Fibroblast of the aortic adventitia (primary cell): ENCODE measurements around the gene FOXP4. TPM values are rescaled to one million over a fixed set of nuclear protein-coding genes. Genes with fewer than 3 reads are reported as not detected.

Experiments used
- DNase-seq: peaks from one replicate; pipeline ENCODE4 v3.0.0-alpha.2; 2010; ENCODE audit warnings: low read depth
- H3K4me3 ChIP-seq: 2 replicates; pipeline ENCODE4 v1.5.1; 2011; ENCODE audit warnings: low read depth, mild to moderate bottlenecking, control low read depth, low read length, moderate library complexity
- total RNA-seq: library from RNA; depleted of rRNA; stranded (reverse); fragments of >200 nt; gene quantifications from 2 replicates; pipeline ENCODE4 v1.2.3, GENCODE V29; 2012; ENCODE audit warnings: low replicate concordance
- TF ChIP-seq, protein P1 (sequence below): IDR thresholded peaks from 2 replicates; pipeline ENCODE4 v1.5.1; 2011; ENCODE audit warnings: mild to moderate bottlenecking, low read length, control low read depth, inconsistent platforms; ENCODE audit not compliant: insufficient read depth

FOXP4 gene
- total RNA-seq, 1 donor = 2.9 TPM

DNA sequence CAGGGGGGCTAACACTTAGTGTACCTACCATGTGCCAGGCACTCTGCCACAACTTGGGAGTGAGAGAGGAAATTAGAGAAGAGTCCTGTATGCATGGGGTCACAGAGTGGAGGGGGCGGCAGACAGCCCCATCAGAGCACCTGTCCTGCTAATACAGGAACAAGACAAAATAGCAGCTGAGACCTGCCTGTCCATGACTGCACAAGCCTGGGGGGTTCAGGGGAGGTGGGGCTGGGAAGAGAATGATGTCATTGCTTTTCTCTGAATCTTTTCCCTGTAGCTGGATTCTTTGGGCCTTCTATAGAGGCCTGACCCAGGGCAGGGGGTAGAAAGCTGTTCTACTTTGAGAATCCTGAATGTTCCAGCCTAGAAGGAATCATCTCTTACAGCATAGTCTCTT is 37.4 kb downstream of the FOXP4 start:
- H3K4me3 ChIP-seq = no peak overlapping the region
- TF ChIP-seq, protein P1, sequence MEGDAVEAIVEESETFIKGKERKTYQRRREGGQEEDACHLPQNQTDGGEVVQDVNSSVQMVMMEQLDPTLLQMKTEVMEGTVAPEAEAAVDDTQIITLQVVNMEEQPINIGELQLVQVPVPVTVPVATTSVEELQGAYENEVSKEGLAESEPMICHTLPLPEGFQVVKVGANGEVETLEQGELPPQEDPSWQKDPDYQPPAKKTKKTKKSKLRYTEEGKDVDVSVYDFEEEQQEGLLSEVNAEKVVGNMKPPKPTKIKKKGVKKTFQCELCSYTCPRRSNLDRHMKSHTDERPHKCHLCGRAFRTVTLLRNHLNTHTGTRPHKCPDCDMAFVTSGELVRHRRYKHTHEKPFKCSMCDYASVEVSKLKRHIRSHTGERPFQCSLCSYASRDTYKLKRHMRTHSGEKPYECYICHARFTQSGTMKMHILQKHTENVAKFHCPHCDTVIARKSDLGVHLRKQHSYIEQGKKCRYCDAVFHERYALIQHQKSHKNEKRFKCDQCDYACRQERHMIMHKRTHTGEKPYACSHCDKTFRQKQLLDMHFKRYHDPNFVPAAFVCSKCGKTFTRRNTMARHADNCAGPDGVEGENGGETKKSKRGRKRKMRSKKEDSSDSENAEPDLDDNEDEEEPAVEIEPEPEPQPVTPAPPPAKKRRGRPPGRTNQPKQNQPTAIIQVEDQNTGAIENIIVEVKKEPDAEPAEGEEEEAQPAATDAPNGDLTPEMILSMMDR = no peak
- no peak for DNase-seq

DNA sequence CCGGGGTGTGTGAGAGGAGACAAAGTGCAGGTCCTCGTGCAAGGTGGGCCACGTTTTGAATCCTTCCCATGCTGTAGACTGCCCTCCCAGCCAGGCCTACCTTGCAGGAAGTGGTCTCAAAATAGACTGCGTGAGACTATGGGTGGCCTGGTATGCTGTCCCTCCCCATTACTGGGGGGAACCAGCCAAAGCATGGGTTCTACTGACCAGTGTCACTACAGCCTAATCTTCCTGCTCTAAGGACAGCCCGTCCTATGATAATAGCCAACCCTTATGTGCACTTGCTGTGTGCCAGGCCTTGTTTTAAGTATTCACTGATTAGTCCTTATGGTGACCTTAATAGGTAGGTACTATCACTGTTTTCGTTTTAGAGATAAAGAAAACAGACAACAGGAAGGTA is 38.0 kb downstream of the FOXP4 start:
- DNase-seq = no peak
- H3K4me3 ChIP-seq = no peak overlapping the region
- TF ChIP-seq, protein P1 = no peak

DNA sequence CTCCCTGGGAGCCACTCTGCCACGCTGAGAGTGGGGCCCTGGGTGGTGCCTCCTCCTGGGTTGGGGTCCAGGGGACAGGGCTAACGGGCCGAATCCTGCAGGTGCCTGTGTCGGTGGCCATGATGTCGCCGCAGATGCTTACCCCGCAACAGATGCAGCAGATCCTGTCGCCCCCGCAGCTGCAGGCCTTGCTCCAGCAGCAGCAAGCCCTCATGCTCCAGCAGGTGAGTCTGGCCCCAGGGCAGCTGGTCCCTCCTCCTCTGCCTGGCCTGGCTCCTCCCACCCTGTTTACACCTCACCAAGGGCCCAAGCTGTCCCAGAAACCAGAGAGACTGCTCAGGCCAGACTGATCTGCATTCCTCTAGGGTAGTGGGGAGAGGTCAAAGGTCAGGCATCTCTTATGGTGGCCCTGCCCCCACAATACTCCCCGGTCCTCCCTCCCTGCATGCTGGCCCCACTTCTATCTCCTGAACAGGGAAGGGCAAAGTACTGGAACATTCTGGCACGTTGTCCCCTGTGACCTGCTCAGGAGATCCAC is 38.6 kb downstream of the FOXP4 start:
- no peak for DNase-seq
- TF ChIP-seq, protein P1 = no peak
- no peak overlapping the region for H3K4me3 ChIP-seq

DNA sequence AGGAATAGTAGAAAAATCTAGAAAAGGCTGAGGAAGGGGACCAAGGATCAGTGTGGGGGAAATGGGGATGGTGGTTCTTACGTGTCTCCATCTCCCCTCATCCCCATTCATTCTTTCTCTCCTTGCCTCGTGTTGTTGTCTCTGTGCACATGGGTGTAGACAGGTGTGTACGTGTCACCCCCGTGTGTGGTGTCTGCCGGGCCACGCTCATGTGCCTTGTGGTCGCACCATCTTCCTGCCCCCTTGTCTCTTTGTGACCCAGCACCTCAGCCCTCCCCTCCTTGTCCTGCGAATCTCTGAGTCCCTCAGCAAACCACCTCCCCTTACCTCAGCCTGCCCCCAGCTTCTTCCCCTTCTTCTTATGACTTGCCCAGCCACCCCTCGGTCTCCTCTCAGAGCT is 39.4 kb downstream of the FOXP4 start:
- TF ChIP-seq, protein P1 = no peak
- no peak for DNase-seq

DNA sequence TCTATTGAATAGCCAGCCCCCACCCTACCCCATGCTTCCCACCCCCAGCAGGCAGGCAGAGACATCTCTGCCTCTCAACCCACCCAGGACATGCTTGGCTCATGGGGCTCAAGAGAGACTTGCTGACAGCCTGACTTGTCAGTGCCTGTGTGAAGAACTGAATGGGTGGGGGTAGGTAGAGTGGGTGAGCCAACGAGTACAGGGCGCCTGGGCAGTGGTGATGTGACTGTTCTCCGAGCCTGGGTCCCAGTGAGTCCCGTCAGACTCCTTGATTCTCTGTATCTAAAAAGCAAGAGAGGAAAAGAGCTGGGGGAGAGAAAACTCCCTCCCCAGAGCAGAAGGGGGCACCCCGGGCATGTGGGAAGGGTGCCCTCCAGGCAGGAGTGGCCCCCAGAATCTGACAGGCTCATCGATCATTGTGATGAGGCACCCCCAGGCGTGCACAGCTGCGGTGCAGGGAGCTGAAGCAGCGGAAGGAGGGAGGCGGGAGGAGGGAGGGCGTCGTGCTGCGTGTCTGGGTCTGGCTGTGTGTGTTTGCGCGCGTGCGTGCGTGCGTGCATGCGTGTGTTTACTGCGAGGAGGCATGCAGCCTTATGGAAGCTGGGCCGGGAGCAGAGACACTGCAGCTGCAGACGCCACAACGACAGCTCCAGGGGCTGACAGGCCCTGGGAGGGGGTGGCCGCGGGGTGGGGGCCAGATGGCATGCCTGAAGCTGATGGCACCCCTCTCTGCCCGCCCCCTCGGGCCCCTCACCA is 40.2 kb downstream of the FOXP4 start:
- DNase-seq = no peak
- TF ChIP-seq, protein P1 = no peak
- no peak overlapping the region for H3K4me3 ChIP-seq

More for the DNA sequence above, 39.4 kb downstream of the FOXP4 start:
- no peak overlapping the region for H3K4me3 ChIP-seq

DNA sequence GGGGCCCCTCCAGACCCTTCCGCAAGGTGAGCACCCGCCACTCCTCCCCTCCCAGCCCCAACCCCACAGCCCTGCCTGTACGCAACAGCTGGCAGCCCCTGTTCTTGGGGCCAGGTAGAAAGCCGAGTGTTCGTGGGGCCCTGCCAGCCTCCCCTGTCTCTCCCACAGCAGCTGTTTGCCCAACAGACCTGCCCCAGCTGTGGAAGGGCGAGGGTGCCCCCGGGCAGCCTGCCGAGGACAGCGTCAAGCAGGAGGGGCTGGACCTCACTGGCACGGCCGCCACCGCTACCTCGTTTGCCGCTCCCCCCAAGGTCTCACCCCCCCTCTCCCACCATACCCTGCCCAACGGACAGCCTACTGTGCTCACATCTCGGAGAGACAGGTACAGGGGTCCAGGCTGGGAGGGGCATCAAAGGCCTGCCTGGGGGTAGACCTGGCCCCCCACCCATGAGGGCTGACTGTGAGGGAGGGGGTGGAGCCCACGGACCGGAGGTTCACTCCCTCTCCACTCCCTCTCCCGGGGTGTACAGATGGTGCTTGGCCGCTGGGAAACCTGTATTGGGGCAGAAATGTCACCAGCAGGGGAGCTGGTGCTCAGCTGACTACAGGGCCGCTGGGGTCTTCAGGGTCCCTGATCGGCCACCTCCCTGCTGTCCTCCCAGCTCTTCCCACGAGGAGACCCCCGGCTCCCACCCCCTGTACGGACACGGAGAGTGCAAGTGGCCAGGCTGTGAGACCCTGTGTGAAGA is 41.1 kb downstream of the FOXP4 start:
- DNase-seq = no peak
- no peak overlapping the region for H3K4me3 ChIP-seq
- TF ChIP-seq, protein P1 = no peak
